GM18505 (cell line): ENCODE results near the gene VKORC1L1.
A peak's percentile ranks its signal among the peaks of the same experiment; 100 is the strongest.
"Not testable (repeated sequence)": the region's sequence is repeated elsewhere in the genome, so short reads cannot be mapped to it uniquely, and the experiment has no call there.

Experiments
- ATAC-seq: cut with Tn5 transposase; IDR thresholded peaks from one replicate; pipeline ENCODE4 v1.9.1; 2021; ENCODE audit not compliant: unreplicated experiment
- POLR2A ChIP-seq: IDR thresholded peaks from 4 replicates; pipeline ENCODE4 v1.6.1; 2011; ENCODE audit warnings: borderline replicate concordance; ENCODE audit not compliant: insufficient read depth, insufficient read length; ENCODE audit errors: extremely low read depth

Gene VKORC1L1

GRCh38 chr7:65975814-65976445 lies 103.1 kb downstream of the VKORC1L1 start:
- ATAC-seq = no peak

GRCh38 chr7:65976659-65977196 lies 103.9 kb downstream of the VKORC1L1 start:
- no peak for TF ChIP-seq POLR2A
- no peak for ATAC-seq

More at GRCh38 chr7:65975814-65976445, 103.1 kb downstream of the VKORC1L1 start:
- no peak for TF ChIP-seq POLR2A

DNA sequence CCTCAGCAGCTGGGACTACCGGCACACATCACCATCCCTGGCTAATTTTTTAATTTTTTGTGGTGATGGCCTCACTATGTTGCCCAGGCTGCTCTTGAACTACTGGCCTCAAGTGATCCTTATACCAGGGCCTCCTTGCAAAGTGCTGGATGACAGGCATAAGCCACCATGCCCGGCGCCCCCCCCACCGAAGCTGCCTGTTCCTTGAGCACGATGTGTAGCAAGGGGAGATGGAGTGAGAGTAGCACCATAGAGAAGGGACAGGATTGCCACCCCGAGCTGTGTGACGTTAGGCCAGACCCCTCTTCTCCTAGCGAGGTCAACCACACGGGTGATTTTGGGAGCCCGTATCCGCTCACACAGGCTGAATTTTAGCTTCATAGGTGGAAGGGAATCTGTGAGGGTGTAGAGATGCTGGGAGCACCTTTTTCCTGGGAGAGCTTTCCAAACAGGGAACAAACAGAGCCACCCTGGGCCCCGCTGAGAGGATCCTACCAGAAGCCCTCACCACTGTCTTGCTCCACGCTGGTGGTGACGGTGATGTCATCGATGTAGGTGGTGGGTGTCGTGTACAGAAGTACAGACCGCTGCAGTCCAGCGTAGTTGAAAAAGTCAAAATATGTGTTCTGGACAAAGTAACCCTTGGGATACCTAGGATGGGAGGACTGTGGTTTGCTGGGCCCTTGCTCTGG lies 106.2 kb downstream of the VKORC1L1 start:
- no peak for ATAC-seq
- no peak for TF ChIP-seq POLR2A

- no peak for TF ChIP-seq POLR2A
- no peak for ATAC-seq
These were observed 107.0 kb downstream of the VKORC1L1 start for GRCh38 chr7:65979583-65980477.

GRCh38 chr7:65980478-65981250 lies 107.8 kb downstream of the VKORC1L1 start:
- peak; percentile 65 for ATAC-seq
- peak; percentile 63 for TF ChIP-seq POLR2A

- peak; percentile 78 for TF ChIP-seq POLR2A
- peak; percentile 81 for ATAC-seq
These were observed 109.3 kb downstream of the VKORC1L1 start, which contains the start of gene GUSB for GRCh38 chr7:65981965-65982792. TSS of gene GUSB (minus strand) at chr7:65982213. CDS start at chr7:65982183, 30 bp downstream.

- TF ChIP-seq POLR2A = no peak
- ATAC-seq = no peak
These were observed 111.2 kb downstream of the VKORC1L1 start for GRCh38 chr7:65983965-65984658.

DNA sequence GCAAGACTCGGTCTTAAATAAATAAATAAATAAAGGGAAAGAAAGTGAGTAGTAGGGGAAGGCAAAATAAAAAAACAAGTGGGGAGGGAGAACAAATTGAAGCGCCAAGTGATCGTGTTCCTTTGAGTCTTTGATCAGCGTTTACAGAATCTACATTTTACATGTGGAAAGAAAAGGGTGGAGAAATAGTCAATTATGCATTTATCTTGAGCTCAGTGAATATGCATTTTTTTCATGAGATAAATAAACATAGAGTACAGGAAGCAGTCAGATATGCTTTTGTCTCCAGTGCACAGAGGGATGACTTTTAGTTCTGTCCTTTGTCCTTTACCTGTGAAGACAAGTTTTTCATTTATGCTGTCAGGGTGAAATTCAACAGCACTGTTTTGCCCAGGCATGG lies 115.2 kb downstream of the VKORC1L1 start:
- ATAC-seq = no peak
- no peak for TF ChIP-seq POLR2A

- not testable (repeated sequence) for ATAC-seq
These were observed 115.6 kb downstream of the VKORC1L1 start for GRCh38 chr7:65988503-65988902.

DNA sequence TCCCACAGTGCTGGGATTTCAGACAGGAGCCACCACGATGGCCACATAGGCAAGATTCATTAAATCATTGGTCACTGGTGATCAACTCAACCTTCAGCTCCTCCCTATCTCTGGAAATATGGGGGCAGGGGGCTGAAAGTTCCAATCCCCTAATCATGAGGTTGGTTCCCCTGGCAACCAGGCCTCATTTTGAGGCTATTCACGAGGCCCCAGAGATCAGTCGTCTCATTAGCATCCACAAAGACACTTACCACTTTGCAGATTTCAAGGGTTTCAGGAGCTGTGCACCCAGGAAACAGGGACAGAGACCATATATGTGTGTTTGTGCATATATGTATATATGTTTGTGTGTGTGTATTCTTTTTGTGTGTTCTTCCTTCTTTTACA lies 116.8 kb downstream of the VKORC1L1 start:
- ATAC-seq = no peak
- no peak for TF ChIP-seq POLR2A

GRCh38 chr7:65991829-65992228 lies 119.0 kb downstream of the VKORC1L1 start:
- ATAC-seq = not testable (repeated sequence)
